Fibroblast of lung (primary cell): ENCODE data around the gene CNOT9. TPM values are rescaled to one million over a fixed set of nuclear protein-coding genes. Genes with fewer than 3 reads are reported as not detected.

Experiments used
- DNase-seq, 2 donors: peaks; one replicate each; pipeline versions ENCODE4 v3.0.0 to v3.0.0-alpha.2; 2010; ENCODE audit warnings: low read depth in 2 of 2
- H2AFZ ChIP-seq: 2 replicates; pipeline ENCODE4 v1.5.1; 2012; ENCODE audit warnings: low read length, control low read depth, inconsistent platforms
- H3K27ac ChIP-seq: 2 replicates; pipeline ENCODE4 v1.5.1; 2011; ENCODE audit warnings: low read length, control low read depth; ENCODE audit not compliant: insufficient read depth
- H3K27me3 ChIP-seq: 2 replicates; pipeline ENCODE4 v1.5.1; 2011; ENCODE audit warnings: mild to moderate bottlenecking, low read length; ENCODE audit not compliant: control insufficient read depth, insufficient read depth
- H3K36me3 ChIP-seq: 2 replicates; pipeline ENCODE4 v1.5.1; 2011; ENCODE audit warnings: low read length; ENCODE audit not compliant: control insufficient read depth, insufficient read depth
- H3K4me1 ChIP-seq: 2 replicates; pipeline ENCODE4 v1.5.1; 2011; ENCODE audit warnings: low read length; ENCODE audit not compliant: control insufficient read depth, insufficient read depth; ENCODE audit errors: extremely low read depth
- H3K4me2 ChIP-seq: 2 replicates; pipeline ENCODE4 v1.5.1; 2011; ENCODE audit warnings: low read length, control low read depth; ENCODE audit not compliant: insufficient read depth; ENCODE audit errors: extremely low read depth
- H3K4me3 ChIP-seq, 4 experiments: fragments of 200-600 bp in 1 of 4; sonication (generic) in 1 of 4; replicated peaks in 1 of 4; 2 replicates each; pipeline ENCODE4 v1.5.1; 2011 to 2016; ENCODE audit warnings: low read length in 4 of 4, low read depth in 3 of 4, mild to moderate bottlenecking in 3 of 4, control low read depth in 2 of 4, inconsistent platforms in 1 of 4, mixed read lengths in 1 of 4; ENCODE audit not compliant: insufficient read depth in 1 of 4; ENCODE audit errors: control extremely low read depth in 1 of 4
- H3K79me2 ChIP-seq: 2 replicates; pipeline ENCODE4 v1.5.1; 2012; ENCODE audit warnings: mild to moderate bottlenecking, low read length, inconsistent platforms; ENCODE audit not compliant: control insufficient read depth, insufficient read depth
- H3K9ac ChIP-seq: 2 replicates; pipeline ENCODE4 v1.5.1; 2011; ENCODE audit warnings: mild to moderate bottlenecking, low read length, control low read depth; ENCODE audit not compliant: insufficient read depth
- H3K9me3 ChIP-seq: 2 replicates; pipeline ENCODE4 v1.5.1; 2012; ENCODE audit warnings: low read depth, low read length; ENCODE audit not compliant: control insufficient read depth, insufficient read depth
- H4K20me1 ChIP-seq: 2 replicates; pipeline ENCODE4 v1.5.1; 2011; ENCODE audit warnings: low read length; ENCODE audit not compliant: control insufficient read depth, insufficient read depth; ENCODE audit errors: extremely low read depth
- EZH2 ChIP-seq: IDR thresholded peaks from 2 replicates; pipeline ENCODE4 v1.5.1; 2012; ENCODE audit warnings: low read length, control low read depth, mild to moderate bottlenecking; ENCODE audit errors: missing control alignments
- polyA plus RNA-seq, 2 donors: library from polyadenylated mRNA; depleted of rRNA in 1 of 2; stranded (reverse) in 1 of 2; unstranded in 1 of 2; fragments of >200 nt; gene quantifications; 2 replicates each; pipeline ENCODE4 v1.2.1, GENCODE V29; 2011 to 2012; ENCODE audit warnings: missing spikeins in 1 of 2
- total RNA-seq: library from RNA; depleted of rRNA; stranded (reverse); fragments of >200 nt; gene quantifications from 2 replicates; pipeline ENCODE4 v1.2.1, GENCODE V29; 2014
- TF ChIP-seq, protein P1 (sequence below), 2 donors: IDR thresholded peaks in 1 of 2; conservative IDR thresholded peaks in 1 of 2; 1 replicate in 1 of 2; 2 replicates in 1 of 2; pipeline ENCODE4 v1.5.1; 2011 to 2012; ENCODE audit warnings: low read length in 2 of 2, control low read depth in 1 of 2, inconsistent platforms in 1 of 2, low read depth in 1 of 2, mild to moderate bottlenecking in 1 of 2

Gene CNOT9
- total and polyA plus RNA-seq, 2 donors (not counting 1 experiment from before 2014, with no cell fraction given), result 31.4 to 45.9 TPM

- no peak for TF ChIP-seq EZH2
- TF ChIP-seq, protein P1, sequence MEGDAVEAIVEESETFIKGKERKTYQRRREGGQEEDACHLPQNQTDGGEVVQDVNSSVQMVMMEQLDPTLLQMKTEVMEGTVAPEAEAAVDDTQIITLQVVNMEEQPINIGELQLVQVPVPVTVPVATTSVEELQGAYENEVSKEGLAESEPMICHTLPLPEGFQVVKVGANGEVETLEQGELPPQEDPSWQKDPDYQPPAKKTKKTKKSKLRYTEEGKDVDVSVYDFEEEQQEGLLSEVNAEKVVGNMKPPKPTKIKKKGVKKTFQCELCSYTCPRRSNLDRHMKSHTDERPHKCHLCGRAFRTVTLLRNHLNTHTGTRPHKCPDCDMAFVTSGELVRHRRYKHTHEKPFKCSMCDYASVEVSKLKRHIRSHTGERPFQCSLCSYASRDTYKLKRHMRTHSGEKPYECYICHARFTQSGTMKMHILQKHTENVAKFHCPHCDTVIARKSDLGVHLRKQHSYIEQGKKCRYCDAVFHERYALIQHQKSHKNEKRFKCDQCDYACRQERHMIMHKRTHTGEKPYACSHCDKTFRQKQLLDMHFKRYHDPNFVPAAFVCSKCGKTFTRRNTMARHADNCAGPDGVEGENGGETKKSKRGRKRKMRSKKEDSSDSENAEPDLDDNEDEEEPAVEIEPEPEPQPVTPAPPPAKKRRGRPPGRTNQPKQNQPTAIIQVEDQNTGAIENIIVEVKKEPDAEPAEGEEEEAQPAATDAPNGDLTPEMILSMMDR (conservative IDR thresholded peaks at IDR 0.05 in 1 of 2, IDR thresholded peaks at IDR 0.05 in 1 of 2; ENCODE audit: low read depth in 1 of 2, low read length in 2 of 2), result no peak
- H4K20me1 ChIP-seq, result no peaks in the 10 kb centered on the region
- H3K9ac ChIP-seq, result no peak overlapping the region
- H3K4me1 ChIP-seq, result no peaks in the 10 kb centered on the region
- no peak for DNase-seq
- H3K36me3 ChIP-seq, result no peaks in the 10 kb centered on the region
- H3K27ac ChIP-seq, result no peak overlapping the region
- no peak overlapping the region for H2AFZ ChIP-seq
- H3K9me3 ChIP-seq, result no peaks in the 10 kb centered on the region
- no peaks in the 10 kb centered on the region for H3K27me3 ChIP-seq
- peaks cover 45% of the 10 kb centered on the region for H3K79me2 ChIP-seq
- H3K4me2 ChIP-seq, result no peak overlapping the region
- H3K4me3 ChIP-seq, result no peak overlapping the region
These were observed 4.6 kb upstream of the CNOT9 start for GRCh38 chr2:218564056-218564455.

DNA sequence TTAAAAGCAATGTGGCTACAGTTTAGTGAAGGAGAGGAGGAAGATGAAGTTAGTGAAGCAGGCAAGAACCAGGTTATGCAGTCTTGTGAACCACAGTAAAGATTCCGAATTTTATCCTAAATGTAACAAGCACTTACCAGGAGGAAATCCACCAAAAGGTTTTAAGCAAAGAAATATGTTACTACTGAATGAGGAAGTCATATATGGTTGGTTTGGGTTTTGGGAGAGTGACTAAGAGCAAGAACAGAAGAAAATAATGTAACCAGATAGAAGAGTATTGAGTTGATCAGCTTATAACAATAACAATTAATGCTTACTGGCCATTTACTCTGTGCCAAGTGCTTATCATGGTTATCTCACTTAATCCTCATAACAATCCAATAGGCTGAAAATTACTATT is 2.3 kb upstream of the CNOT9 start:
- H3K27ac ChIP-seq, result no peak overlapping the region
- peak overlapping the region; percentile 65 for H3K4me2 ChIP-seq
- DNase-seq, result no peak
- TF ChIP-seq, protein P1 (conservative IDR thresholded peaks at IDR 0.05 in 1 of 2, IDR thresholded peaks at IDR 0.05 in 1 of 2; ENCODE audit: low read depth in 1 of 2, low read length in 2 of 2), result no peak
- no peak for TF ChIP-seq EZH2
- H3K27me3 ChIP-seq, result no peaks in the 10 kb centered on the region
- peaks cover 67% of the 10 kb centered on the region for H3K79me2 ChIP-seq
- H3K4me1 ChIP-seq, result peaks cover 3% of the 10 kb centered on the region
- no peaks in the 10 kb centered on the region for H3K36me3 ChIP-seq
- H3K4me3 ChIP-seq, result no peak overlapping the region
- no peaks in the 10 kb centered on the region for H3K9me3 ChIP-seq
- no peak overlapping the region for H2AFZ ChIP-seq
- no peak overlapping the region for H3K9ac ChIP-seq
- H4K20me1 ChIP-seq, result no peaks in the 10 kb centered on the region

GRCh38 chr2:218567797-218568189 is 846 bp upstream of the CNOT9 start:
- Histone ChIP-seq H3K9ac (peak overlapping the region; percentile 92), H3K36me3 (no peaks in the 10 kb centered on the region), H3K27ac (peak overlapping the region; percentile 96), H3K79me2 (peaks cover 82% of the 10 kb centered on the region), H2AFZ (peak overlapping the region; percentile 81), H3K4me2 (peak overlapping the region; percentile 94), H4K20me1 (no peaks in the 10 kb centered on the region), H3K27me3 (no peaks in the 10 kb centered on the region), H3K9me3 (no peaks in the 10 kb centered on the region), H3K4me1 (peaks cover 3% of the 10 kb centered on the region), H3K4me3 (peak overlapping the region; percentile 80 to 96 (median 88))
- peak in 1 of 2 donors; percentile 3 for DNase-seq
- TF ChIP-seq, protein P1 (conservative IDR thresholded peaks at IDR 0.05 in 1 of 2, IDR thresholded peaks at IDR 0.05 in 1 of 2; ENCODE audit: low read depth in 1 of 2, low read length in 2 of 2), result no peak
- TF ChIP-seq EZH2, result no peak
